WI38 (cell line): ENCODE measurements around the gene LNX1.

Source experiments
- H3K4me3 ChIP-seq: 2 replicates; pipeline ENCODE4 v1.5.1; 2011; ENCODE audit warnings: low read depth, mild to moderate bottlenecking, control low read depth, low read length
- TF ChIP-seq, protein P1 (sequence below): IDR thresholded peaks from 2 replicates; pipeline ENCODE4 v1.5.1; 2012; ENCODE audit warnings: low read depth, mild to moderate bottlenecking, control low read depth, low read length

The LNX1 gene

DNA sequence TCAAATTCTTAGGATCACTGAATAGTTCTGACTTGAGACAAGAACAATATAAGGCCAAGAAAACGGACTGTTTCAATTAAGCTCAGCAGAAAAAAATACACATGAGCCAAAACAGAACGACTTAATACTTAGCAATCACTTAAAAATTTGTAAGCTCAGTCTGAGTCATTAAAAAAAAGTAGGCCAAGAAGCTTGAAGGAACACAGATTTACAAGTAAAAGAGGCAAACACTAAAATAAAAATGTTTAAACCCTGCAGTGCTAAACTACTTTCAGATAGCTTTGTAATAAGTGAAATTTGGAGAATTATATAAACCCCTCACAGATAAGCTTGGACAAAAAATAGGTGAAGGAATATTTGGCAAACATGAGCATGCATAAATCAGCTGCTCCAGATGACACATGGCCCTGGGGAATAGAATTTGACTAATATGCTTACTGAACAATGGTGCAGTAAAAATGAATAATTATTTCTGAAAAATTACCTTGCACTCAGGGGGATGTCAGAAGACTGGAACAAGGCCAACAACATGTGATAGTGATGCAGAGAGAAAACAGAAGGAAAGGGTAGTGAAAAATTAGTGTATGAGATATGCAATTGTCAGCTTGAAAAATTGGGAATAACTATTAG lies 49.6 kb downstream of the LNX1 start:
- no peak overlapping the region for H3K4me3 ChIP-seq
- TF ChIP-seq, protein P1, sequence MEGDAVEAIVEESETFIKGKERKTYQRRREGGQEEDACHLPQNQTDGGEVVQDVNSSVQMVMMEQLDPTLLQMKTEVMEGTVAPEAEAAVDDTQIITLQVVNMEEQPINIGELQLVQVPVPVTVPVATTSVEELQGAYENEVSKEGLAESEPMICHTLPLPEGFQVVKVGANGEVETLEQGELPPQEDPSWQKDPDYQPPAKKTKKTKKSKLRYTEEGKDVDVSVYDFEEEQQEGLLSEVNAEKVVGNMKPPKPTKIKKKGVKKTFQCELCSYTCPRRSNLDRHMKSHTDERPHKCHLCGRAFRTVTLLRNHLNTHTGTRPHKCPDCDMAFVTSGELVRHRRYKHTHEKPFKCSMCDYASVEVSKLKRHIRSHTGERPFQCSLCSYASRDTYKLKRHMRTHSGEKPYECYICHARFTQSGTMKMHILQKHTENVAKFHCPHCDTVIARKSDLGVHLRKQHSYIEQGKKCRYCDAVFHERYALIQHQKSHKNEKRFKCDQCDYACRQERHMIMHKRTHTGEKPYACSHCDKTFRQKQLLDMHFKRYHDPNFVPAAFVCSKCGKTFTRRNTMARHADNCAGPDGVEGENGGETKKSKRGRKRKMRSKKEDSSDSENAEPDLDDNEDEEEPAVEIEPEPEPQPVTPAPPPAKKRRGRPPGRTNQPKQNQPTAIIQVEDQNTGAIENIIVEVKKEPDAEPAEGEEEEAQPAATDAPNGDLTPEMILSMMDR: no peak

DNA sequence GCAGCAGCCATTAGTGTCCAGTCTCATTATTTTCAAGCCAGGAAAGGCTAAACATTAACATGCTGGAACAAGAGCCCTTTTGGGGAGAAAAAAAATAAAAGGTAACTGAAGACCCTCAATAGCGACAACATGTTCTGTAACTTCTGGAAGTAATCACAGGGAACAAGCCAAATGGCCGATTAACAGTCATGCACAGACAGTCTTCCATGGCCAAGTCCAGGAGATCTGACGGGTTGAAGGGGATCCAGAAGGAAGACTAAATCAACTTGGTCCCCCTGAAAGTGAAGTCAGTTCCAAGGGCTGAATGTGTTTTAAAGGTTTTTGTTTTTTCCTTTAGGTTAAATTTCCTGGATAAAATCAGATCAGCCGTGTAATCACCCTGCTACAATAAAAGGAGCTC lies 52.5 kb downstream of the LNX1 start:
- TF ChIP-seq, protein P1: no peak
- H3K4me3 ChIP-seq: no peak overlapping the region

DNA sequence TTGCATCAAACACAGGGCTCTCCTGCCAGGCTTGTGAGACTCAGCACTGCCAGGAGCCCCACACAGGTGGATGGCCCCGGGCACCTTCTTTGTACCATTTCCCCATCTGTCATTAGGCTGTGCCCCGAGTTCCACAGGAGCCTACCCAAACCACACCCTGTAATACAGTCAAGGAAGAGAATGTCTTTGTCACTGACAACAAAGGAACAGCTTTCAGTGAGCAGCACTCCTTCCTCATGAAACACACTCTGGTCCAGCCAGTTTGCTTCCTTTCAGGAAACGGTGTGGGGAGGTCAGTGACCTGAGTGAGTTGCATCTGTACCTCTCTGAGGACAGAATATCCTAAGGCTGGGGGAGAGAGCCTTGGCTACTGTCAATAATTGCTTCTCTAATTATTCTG lies 53.7 kb downstream of the LNX1 start:
- TF ChIP-seq, protein P1: no peak
- H3K4me3 ChIP-seq: no peak overlapping the region

DNA sequence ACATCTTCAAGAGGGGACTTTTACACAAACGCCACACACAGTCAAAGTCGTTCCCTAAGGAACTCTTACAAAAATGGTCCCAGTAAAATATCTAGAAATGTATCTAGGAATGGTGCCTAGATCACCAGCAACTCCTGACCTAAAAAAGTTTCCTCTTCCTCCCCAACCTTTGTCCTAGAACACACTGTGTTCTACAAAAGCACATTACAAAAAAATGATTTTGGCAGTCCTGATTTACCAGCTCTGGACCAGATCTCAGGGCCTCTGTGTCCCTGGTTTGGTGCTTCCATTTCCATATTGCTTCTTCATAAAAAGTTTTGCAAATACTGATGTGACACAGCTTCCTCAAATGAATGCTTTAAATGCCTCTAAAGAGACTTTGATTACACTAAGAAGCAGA lies 55.0 kb downstream of the LNX1 start:
- TF ChIP-seq, protein P1: no peak
- no peak overlapping the region for H3K4me3 ChIP-seq

DNA sequence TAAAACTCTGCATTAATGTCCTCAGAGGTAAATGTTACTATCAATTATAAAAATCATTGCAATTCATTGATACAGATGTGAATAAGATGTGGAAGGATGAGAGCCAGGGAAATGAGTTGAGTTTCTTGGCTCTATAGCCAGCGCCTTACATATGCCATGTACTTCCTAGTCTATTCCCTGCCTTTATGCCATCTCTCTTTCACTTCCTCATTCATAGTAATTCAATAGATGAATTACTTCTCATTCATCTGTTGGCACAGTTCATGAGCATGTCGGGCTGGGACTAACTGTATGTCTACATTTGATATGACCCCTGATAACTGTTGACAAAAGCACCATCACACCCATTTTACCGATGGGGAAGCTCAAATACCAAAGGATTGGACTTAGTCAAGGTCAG lies 55.7 kb downstream of the LNX1 start:
- H3K4me3 ChIP-seq: no peak overlapping the region
- TF ChIP-seq, protein P1: no peak

DNA sequence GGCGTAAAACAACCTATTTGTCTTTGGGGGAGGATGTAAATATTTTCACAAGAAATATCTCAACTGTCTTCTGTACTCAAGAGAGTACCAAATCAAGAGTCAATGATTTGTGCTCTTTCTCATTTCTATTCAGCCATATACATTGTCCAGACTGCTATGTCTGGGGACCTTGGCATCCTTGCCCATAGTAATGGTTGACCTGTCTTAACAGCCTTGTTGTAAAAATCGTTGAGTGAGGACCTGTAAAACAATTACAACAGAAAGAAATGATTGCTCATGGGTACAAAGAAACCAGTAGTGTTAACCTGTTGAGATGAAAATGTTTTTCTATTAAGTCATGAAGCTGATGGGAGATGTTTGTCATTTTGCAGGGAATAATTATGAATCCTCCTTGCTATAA lies 56.6 kb downstream of the LNX1 start:
- TF ChIP-seq, protein P1: no peak
- no peak overlapping the region for H3K4me3 ChIP-seq

DNA sequence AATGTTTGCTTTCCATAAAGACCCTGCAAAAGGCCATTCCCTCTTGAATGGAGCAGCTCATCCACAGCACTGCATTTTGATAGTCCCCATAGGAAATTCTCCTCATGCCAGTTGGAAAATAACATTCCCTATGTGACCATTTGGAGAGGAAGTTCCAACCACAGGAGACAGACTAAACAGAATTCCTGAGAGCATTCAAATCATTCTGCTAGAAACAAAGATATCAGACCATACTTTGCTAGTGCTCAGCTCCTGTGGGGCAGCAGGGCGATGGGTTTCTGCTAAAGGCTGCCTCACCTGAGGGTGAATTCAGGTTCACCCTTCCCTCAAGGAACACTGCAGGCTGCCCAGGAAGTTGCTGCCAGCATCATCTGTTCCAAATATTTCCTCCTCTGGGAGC lies 58.8 kb downstream of the LNX1 start:
- no peak overlapping the region for H3K4me3 ChIP-seq
- TF ChIP-seq, protein P1: no peak
